H9 (cell line): ENCODE measurements around the gene TRIO. TPM values are rescaled to one million over a fixed set of nuclear protein-coding genes. Genes with fewer than 3 reads are reported as not detected.

Source experiments
- DNase-seq: peaks from one replicate; pipeline ENCODE4 v3.0.0-alpha.2; 2017
- H2AFZ ChIP-seq: one replicate; pipeline ENCODE4 v1.6.1; 2013; ENCODE audit warnings: mild to moderate bottlenecking, low read length, control low read depth, moderate library complexity
- H2AK5ac ChIP-seq: 2 replicates; pipeline ENCODE4 v1.6.1; 2013; ENCODE audit warnings: low read length, control low read depth, mixed read lengths; ENCODE audit not compliant: insufficient read length
- H2BK120ac ChIP-seq: one replicate; pipeline ENCODE4 v1.6.1; 2013; ENCODE audit warnings: low read depth, mild to moderate bottlenecking, low read length, control low read depth, inconsistent platforms; ENCODE audit not compliant: poor library complexity, severe bottlenecking
- H2BK12ac ChIP-seq: 2 replicates; pipeline ENCODE4 v1.6.1; 2013; ENCODE audit warnings: low read length, control low read depth, mixed read lengths, low read depth; ENCODE audit not compliant: insufficient read length
- H2BK15ac ChIP-seq: 2 replicates; pipeline ENCODE4 v1.6.1; 2013; ENCODE audit warnings: low read depth, low read length, control low read depth
- H2BK20ac ChIP-seq: one replicate; pipeline ENCODE4 v1.6.1; 2013; ENCODE audit warnings: low read depth, mild to moderate bottlenecking, low read length, control low read depth, inconsistent platforms; ENCODE audit not compliant: poor library complexity, severe bottlenecking
- H2BK5ac ChIP-seq: 2 replicates; pipeline ENCODE4 v1.6.1; 2013; ENCODE audit warnings: low read length, control low read depth, mixed read lengths; ENCODE audit not compliant: insufficient read length
- H3K14ac ChIP-seq: 2 replicates; pipeline ENCODE4 v1.6.1; 2013; ENCODE audit warnings: low read length, control low read depth; ENCODE audit not compliant: insufficient read depth
- H3K18ac ChIP-seq: 2 replicates; pipeline ENCODE4 v1.6.1; 2013; ENCODE audit warnings: low read depth, mild to moderate bottlenecking, mixed read lengths, low read length, control low read depth; ENCODE audit not compliant: insufficient read length
- H3K23ac ChIP-seq: 2 replicates; pipeline ENCODE4 v1.6.1; 2013; ENCODE audit warnings: low read length, control low read depth, mixed read lengths, low read depth; ENCODE audit not compliant: insufficient read length
- H3K23me2 ChIP-seq: 2 replicates; pipeline ENCODE4 v1.6.1; 2013; ENCODE audit warnings: low read depth, mild to moderate bottlenecking, mixed read lengths, low read length, control low read depth; ENCODE audit not compliant: insufficient read length, poor library complexity, severe bottlenecking
- H3K27ac ChIP-seq: 2 replicates; pipeline ENCODE4 v1.5.1; 2013; ENCODE audit warnings: low read length, control low read depth, mixed read lengths, low read depth; ENCODE audit not compliant: insufficient read length
- H3K27me3 ChIP-seq: 2 replicates; pipeline ENCODE4 v1.6.1; 2013; ENCODE audit warnings: low read length, control low read depth, inconsistent platforms; ENCODE audit not compliant: insufficient read depth
- H3K4ac ChIP-seq: 2 replicates; pipeline ENCODE4 v1.6.1; 2013; ENCODE audit warnings: low read depth, mild to moderate bottlenecking, control low read depth, inconsistent platforms, low read length, moderate library complexity
- H3K4me1 ChIP-seq: 2 replicates; pipeline ENCODE4 v1.6.1; 2013; ENCODE audit warnings: low read length, control low read depth, inconsistent platforms; ENCODE audit not compliant: insufficient read depth
- H3K4me2 ChIP-seq: 2 replicates; pipeline ENCODE4 v1.6.1; 2013; ENCODE audit warnings: low read length, control low read depth, mixed read lengths; ENCODE audit not compliant: insufficient read length, insufficient read depth
- H3K56ac ChIP-seq: 2 replicates; pipeline ENCODE4 v1.6.1; 2013; ENCODE audit warnings: low read depth, mild to moderate bottlenecking, mixed read lengths, low read length, control low read depth; ENCODE audit not compliant: insufficient read length
- H3K79me1 ChIP-seq: 2 replicates; pipeline ENCODE4 v1.6.1; 2013; ENCODE audit warnings: low read depth, mild to moderate bottlenecking, moderate library complexity, low read length, control low read depth, inconsistent platforms; ENCODE audit not compliant: insufficient read depth, poor library complexity, severe bottlenecking
- H3K79me2 ChIP-seq: 2 replicates; pipeline ENCODE4 v1.6.1; 2013; ENCODE audit warnings: low read length, control low read depth, inconsistent platforms; ENCODE audit not compliant: insufficient read depth
- H3K9ac ChIP-seq: 2 replicates; pipeline ENCODE4 v1.6.1; 2013; ENCODE audit warnings: low read length, control low read depth, mixed read lengths; ENCODE audit not compliant: insufficient read length; ENCODE audit errors: extremely low read depth
- H3K9me3 ChIP-seq: one replicate; pipeline ENCODE4 v1.6.1; 2013; ENCODE audit warnings: low read depth, low read length, inconsistent platforms; ENCODE audit not compliant: control insufficient read depth
- H3T11ph ChIP-seq: one replicate; pipeline ENCODE4 v1.6.1; 2013; ENCODE audit warnings: mild to moderate bottlenecking, low read length, control low read depth, inconsistent platforms
- H4K20me1 ChIP-seq: one replicate; pipeline ENCODE4 v1.6.1; 2013; ENCODE audit not compliant: control insufficient read depth, insufficient read length, insufficient read depth
- H4K5ac ChIP-seq: 2 replicates; pipeline ENCODE4 v1.6.1; 2013; ENCODE audit warnings: low read depth, mild to moderate bottlenecking, mixed read lengths, low read length, control low read depth; ENCODE audit not compliant: insufficient read length
- H4K8ac ChIP-seq: replicated peaks from 2 replicates; pipeline ENCODE4 v1.6.1; 2013; ENCODE audit warnings: low read length, control low read depth, mixed read lengths, low read depth; ENCODE audit not compliant: insufficient read length
- H4K91ac ChIP-seq: 2 replicates; pipeline ENCODE4 v1.6.1; 2013; ENCODE audit warnings: low read depth, mild to moderate bottlenecking, moderate library complexity, mixed read lengths, low read length, control low read depth; ENCODE audit not compliant: insufficient read length
- H3K27ac Mint-ChIP-seq, 3 experiments: 2 replicates in 2 of 3; 3 replicates in 1 of 3; pipeline ENCODE4 v1.8.0; 2020 to 2021; ENCODE audit warnings: mixed read lengths in 3 of 3, mild to moderate bottlenecking in 1 of 3, moderate library complexity in 1 of 3
- H3K27me3 Mint-ChIP-seq: 2 replicates; pipeline ENCODE4 v1.8.0; 2021; ENCODE audit warnings: low read depth, mild to moderate bottlenecking, moderate library complexity, mixed read lengths
- H3K36me3 Mint-ChIP-seq, 3 experiments: 2 replicates in 2 of 3; 3 replicates in 1 of 3; pipeline ENCODE4 v1.8.0; 2020 to 2021; ENCODE audit warnings: low read depth in 3 of 3, mixed read lengths in 3 of 3; ENCODE audit not compliant: insufficient read depth in 1 of 3
- H3K4me1 Mint-ChIP-seq, 2 experiments: 2 replicates each; pipeline ENCODE4 v1.8.0; 2020; ENCODE audit warnings: mixed read lengths in 2 of 2
- H3K4me3 Mint-ChIP-seq, 2 experiments: 2 replicates in 1 of 2; 3 replicates in 1 of 2; pipeline ENCODE4 v1.8.0; 2020 to 2021; ENCODE audit warnings: mild to moderate bottlenecking in 2 of 2, mixed read lengths in 2 of 2, moderate library complexity in 1 of 2
- H3K9me3 Mint-ChIP-seq, 2 experiments: 2 replicates in 1 of 2; 3 replicates in 1 of 2; pipeline ENCODE4 v1.8.0; 2020; ENCODE audit warnings: mild to moderate bottlenecking in 2 of 2, mixed read lengths in 2 of 2, moderate library complexity in 1 of 2
- CTCF ChIP-seq: fragments of 200-600 bp; sonication (generic); conservative IDR thresholded peaks from 3 replicates; pipeline ENCODE4 v1.8.0; 2021; ENCODE audit warnings: antibody characterized with exemption, mild to moderate bottlenecking
- WGBS: extraction: QIAGEN DNeasy Blood & Tissue Kit; methylation state at CpG from one replicate; pipeline ENCODE4 v1.1.7; 2013; ENCODE audit warnings: missing lambda C conversion rate, low lambda C conversion rate, mixed read lengths; ENCODE audit not compliant: insufficient read length; ENCODE audit errors: extremely low coverage; 5-methylcytosine and 5-hydroxymethylcytosine counted together
- total RNA-seq: library from RNA; stranded (reverse); gene quantifications from 2 replicates; pipeline ENCODE4 v1.2.1, GENCODE V29; 2021

The TRIO gene
- total RNA-seq, 1 experiment from 2014 or later: 87.8 TPM

- no CpG with 5 or more reads among the region's 4 CpGs for WGBS
- Histone ChIP-seq H3K79me2 (no peaks in the 10 kb centered on the region), H3K4me1 (no peaks in the 10 kb centered on the region; the same call in 1 of the 2 replicates), H2AK5ac (no peak overlapping the region), H4K91ac (no peak overlapping the region), H3K27me3 (no peaks in the 10 kb centered on the region; the same call in 1 of the 2 replicates), H3K9ac (no peak overlapping the region), H4K8ac (no peak overlapping the region), H3K14ac (no peak overlapping the region), H3K4me2 (no peak overlapping the region), H2BK12ac (no peak overlapping the region), H3K18ac (no peak overlapping the region), H2BK5ac (no peak overlapping the region), H3T11ph (no peak overlapping the region), H2BK15ac (no peak overlapping the region), H3K9me3 (no peaks in the 10 kb centered on the region), H3K23me2 (no peaks in the 10 kb centered on the region), H3K23ac (no peak overlapping the region), H2AFZ (no peak overlapping the region), H2BK20ac (no peak overlapping the region), H3K79me1 (no peaks in the 10 kb centered on the region), H3K27ac (no peak overlapping the region), H2BK120ac (no peak overlapping the region), H4K20me1 (no peaks in the 10 kb centered on the region), H4K5ac (no peak overlapping the region), H3K56ac (no peak overlapping the region), H3K4ac (no peak overlapping the region)
- Mint-ChIP-seq H3K36me3 (no peaks in the 10 kb centered on the region), H3K4me3 (no peak overlapping the region), H3K4me1 (peaks cover 13 to 14% of the 10 kb centered on the region in 2 experiments), H3K27ac (no peak overlapping the region), H3K27me3 (peaks cover 9% of the 10 kb centered on the region), H3K9me3 (no peaks in the 10 kb centered on the region)
- TF ChIP-seq CTCF: no peak
- DNase-seq: no peak
Measured at GRCh38 chr5:14122089-14122488, 21.1 kb upstream of the TRIO start.
